T-cell (primary cell): ENCODE data around the gene MAN1C1. TPM values are rescaled to one million over a fixed set of nuclear protein-coding genes. Genes with fewer than 3 reads are reported as not detected.
A peak's percentile ranks its signal among the peaks of the same experiment; 100 is the strongest.

ENCODE experiments used
- ATAC-seq, 4 experiments: fragments of 200-7000 bp in 3 of 4; fragments of 150-1000 bp in 1 of 4; cut with Tn5 transposase; replicated peaks in 1 of 4; 1 replicate in 3 of 4; 2 replicates in 1 of 4; pipeline ENCODE4 v1.10.0; 2021; ENCODE audit warnings: moderate library complexity in 3 of 4, mild to moderate bottlenecking in 2 of 4, moderate number of reproducible peaks in 1 of 4
- CTCF ChIA-PET, 2 donors: fragments of 300-600 bp; sonication (Branson Sonifier 250); formaldehyde crosslinking; loops; one replicate each; lab custom pipeline; 2022; ENCODE audit warnings: antibody characterized with exemption in 2 of 2; lab: Charles Lee
- POLR2A ChIA-PET, 2 donors: fragments of 300-600 bp; sonication (Branson Sonifier 250); formaldehyde crosslinking; loops; one replicate each; lab custom pipeline; 2022; ENCODE audit warnings: antibody characterized with exemption in 2 of 2; lab: Charles Lee
- DNase-seq, 35 experiments: peaks; one replicate each; pipeline versions ENCODE4 v3.0.0 to v3.0.0-alpha.2; 2013 to 2023
- H3K27ac ChIP-seq: one replicate; pipeline ENCODE4 v1.5.1; 2013; ENCODE audit warnings: low read length
- H3K27me3 ChIP-seq, 2 experiments: replicated peaks in 1 of 2; 1 replicate in 1 of 2; 2 replicates in 1 of 2; pipeline versions ENCODE4 v1.6.1 to v1.7.0; 2013; ENCODE audit warnings: low read length in 1 of 2, mixed read lengths in 1 of 2; ENCODE audit not compliant: control insufficient read depth in 2 of 2, insufficient read depth in 2 of 2; ENCODE audit errors: extremely low read depth in 1 of 2
- H3K36me3 ChIP-seq, 2 donors: 1 replicate in 1 of 2; 2 replicates in 1 of 2; pipeline versions ENCODE4 v1.6.1 to v1.7.0; 2013; ENCODE audit warnings: low read length in 1 of 2; ENCODE audit not compliant: control insufficient read depth in 2 of 2, insufficient read depth in 1 of 2; ENCODE audit errors: extremely low read depth in 1 of 2
- H3K4me1 ChIP-seq, 2 experiments: 1 replicate in 1 of 2; 2 replicates in 1 of 2; pipeline versions ENCODE4 v1.6.1 to v1.7.0; 2013; ENCODE audit warnings: low read length in 2 of 2, mixed read lengths in 1 of 2; ENCODE audit not compliant: insufficient read depth in 2 of 2, control insufficient read depth in 1 of 2; ENCODE audit errors: extremely low read depth in 1 of 2
- H3K4me3 ChIP-seq, 2 donors: 1 replicate in 1 of 2; 2 replicates in 1 of 2; pipeline versions ENCODE4 v1.5.1 to v1.7.0; 2013; ENCODE audit warnings: mild to moderate bottlenecking in 2 of 2, low read length in 1 of 2, moderate library complexity in 1 of 2; ENCODE audit not compliant: control insufficient read depth in 1 of 2; ENCODE audit errors: extremely low read depth in 1 of 2
- H3K9me3 ChIP-seq: 2 replicates; pipeline ENCODE4 v1.7.0; 2013
- H3K27ac Mint-ChIP-seq, 2 donors: one replicate each; pipeline ENCODE4 v1.8.0; 2020 to 2021; ENCODE audit warnings: mild to moderate bottlenecking in 2 of 2, mixed read lengths in 2 of 2
- H3K27me3 Mint-ChIP-seq, 2 donors: one replicate each; pipeline ENCODE4 v1.8.0; 2021 to 2022; ENCODE audit warnings: mixed read lengths in 2 of 2
- H3K36me3 Mint-ChIP-seq: one replicate; pipeline ENCODE4 v1.8.0; 2021; ENCODE audit warnings: mixed read lengths
- H3K4me1 Mint-ChIP-seq, 3 donors: one replicate each; pipeline ENCODE4 v1.8.0; 2020 to 2022; ENCODE audit warnings: mixed read lengths in 3 of 3, mild to moderate bottlenecking in 1 of 3
- H3K4me3 Mint-ChIP-seq, 3 donors: one replicate each; pipeline ENCODE4 v1.8.0; 2020 to 2022; ENCODE audit warnings: mild to moderate bottlenecking in 3 of 3, mixed read lengths in 3 of 3, moderate library complexity in 3 of 3
- H3K9me3 Mint-ChIP-seq, 3 donors: one replicate each; pipeline ENCODE4 v1.8.0; 2020 to 2022; ENCODE audit warnings: mixed read lengths in 3 of 3
- WGBS: methylation state at CpG from one replicate; pipeline ENCODE4 v1.1.5; 2013; ENCODE audit warnings: missing lambda C conversion rate; ENCODE audit not compliant: insufficient coverage; 5-methylcytosine and 5-hydroxymethylcytosine counted together
- total RNA-seq, 35 experiments: library from RNA in 6 of 35; stranded (reverse) in 6 of 35; fragments of 120-200 nt in 1 of 35; gene quantifications; one replicate each; pipeline versions ENCODE4 v1.2.1 to v1.2.4 and lab custom pipeline; 2013 to 2026

The MAN1C1 gene
- total RNA-seq, 5 donors from 2014 or later (not counting 1 experiment from before 2014, with no cell fraction given) = 57.5 to 90.5 (median 65.5) TPM

GRCh38 chr1:25799352-25799934, 182.9 kb downstream of the MAN1C1 start:
- POLR2A ChIA-PET = no interaction called here
- no peaks in the 10 kb centered on the region for H3K36me3 ChIP-seq
- peaks cover 20 to 75% of the 10 kb centered on the region in 2 experiments for H3K4me1 ChIP-seq
- WGBS = 59% methylated on average over 8 of the region's 12 CpGs
- no peaks in the 10 kb centered on the region for H3K9me3 Mint-ChIP-seq
- H3K9me3 ChIP-seq = no peaks in the 10 kb centered on the region
- peak overlapping the region; percentile 34 for H3K27ac ChIP-seq
- no peak for ATAC-seq
- peak in 1 of 35 experiments; percentile 14 for DNase-seq
- peaks cover 66 to 79% (median 73%) of the 10 kb centered on the region in 3 donors for H3K4me1 Mint-ChIP-seq
- no peaks in the 10 kb centered on the region for H3K27me3 Mint-ChIP-seq
- H3K4me3 Mint-ChIP-seq = peak overlapping the region; percentile 68 to 75 (median 71)
- CTCF ChIA-PET = interaction anchor here in 1 of 2 donors (0.6 to 1.0 kb wide), 2 partner anchors 191 to 233 kb away, joined by 3 to 4 read pairs; no protein-coding TSS in a partner anchor
- no peaks in the 10 kb centered on the region for H3K27me3 ChIP-seq
- peak overlapping the region; percentile 17 to 53 for H3K4me3 ChIP-seq
- H3K36me3 Mint-ChIP-seq = no peaks in the 10 kb centered on the region
- H3K27ac Mint-ChIP-seq = peak overlapping the region; percentile 79 to 93

DNA sequence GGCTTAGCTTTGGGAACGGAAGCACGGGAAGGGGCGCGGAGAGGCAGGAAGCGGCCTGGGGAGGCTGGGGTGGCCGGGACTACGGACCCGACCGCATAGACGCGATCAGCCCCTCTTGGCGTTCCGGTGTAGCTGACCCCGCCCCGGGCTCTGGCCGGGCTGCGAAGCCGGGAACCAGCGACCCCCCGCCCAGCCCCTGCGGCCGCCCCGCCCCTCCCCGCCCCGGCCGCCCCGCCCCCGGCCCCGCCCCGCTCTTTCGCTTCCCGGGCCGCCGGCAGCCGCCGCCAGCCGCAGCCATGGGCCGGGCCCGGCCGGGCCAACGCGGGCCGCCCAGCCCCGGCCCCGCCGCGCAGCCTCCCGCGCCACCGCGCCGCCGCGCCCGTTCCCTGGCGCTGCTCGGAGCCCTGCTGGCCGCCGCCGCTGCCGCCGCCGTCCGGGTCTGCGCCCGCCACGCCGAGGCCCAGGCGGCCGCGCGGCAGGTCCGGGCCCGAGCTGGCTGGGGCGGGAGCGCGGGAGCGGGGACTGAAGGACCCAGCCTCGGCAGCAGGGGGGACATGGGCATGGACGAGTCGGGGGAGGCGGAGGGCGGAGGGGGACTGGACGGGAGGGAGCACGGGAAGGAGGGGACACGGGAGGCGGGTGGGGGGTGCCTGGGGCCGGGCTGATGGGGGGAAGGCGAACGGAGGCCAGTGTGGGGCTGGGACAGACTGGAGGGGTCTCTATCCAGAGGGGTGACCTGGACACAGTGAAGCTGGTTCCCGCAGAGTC, 183.5 kb downstream of the MAN1C1 start, which contains the start of gene SELENON:
TSS of gene SELENON (plus strand) at position 259 of the 768 bp plus-strand sequence. CDS start at position 297, 38 bp downstream.
- Mint-ChIP-seq H3K27ac (peak within 1 kb of the TSS; percentile 79 to 93), H3K9me3 (no peaks in the 10 kb centered on the region), H3K27me3 (no peaks in the 10 kb centered on the region), H3K4me3 (peak within 1 kb of the TSS; percentile 75 to 79 (median 79)), H3K36me3 (no peaks in the 10 kb centered on the region), H3K4me1 (peaks cover 62 to 79% (median 69%) of the 10 kb centered on the region in 3 donors)
- no peaks in the 10 kb centered on the region for H3K9me3 ChIP-seq
- ChIA-PET POLR2A (no interaction called here), CTCF (interaction anchor here in 1 of 2 donors (0.6 to 1.0 kb wide), 2 partner anchors 191 to 233 kb away, joined by 3 to 4 read pairs; no protein-coding TSS in a partner anchor)
- no peaks in the 10 kb centered on the region for H3K27me3 ChIP-seq
- H3K4me3 ChIP-seq = peak within 1 kb of the TSS; percentile 44 to 53
- peak within 1 kb of the TSS; percentile 34 for H3K27ac ChIP-seq
- DNase-seq (peak in 8 of 35 experiments; percentile 20 to 54 (median 26)), ATAC-seq (peak; percentile 22 to 48 (median 46))
- WGBS = under 1% methylated on average over 78 of the region's 91 CpGs
- peaks cover 1 to 3% of the 10 kb centered on the region in 2 donors for H3K36me3 ChIP-seq
- H3K4me1 ChIP-seq = peaks cover 20 to 75% of the 10 kb centered on the region in 2 experiments

- Histone ChIP-seq H3K36me3 (peaks cover 3 to 8% of the 10 kb centered on the region in 2 donors), H3K27me3 (no peaks in the 10 kb centered on the region), H3K4me3 (peak overlapping the region; percentile 44 to 51), H3K27ac (no peak overlapping the region), H3K9me3 (no peaks in the 10 kb centered on the region), H3K4me1 (peaks cover 20 to 70% of the 10 kb centered on the region in 2 experiments)
- peaks cover 7% of the 10 kb centered on the region for H3K36me3 Mint-ChIP-seq
- no peak for ATAC-seq
- H3K27me3 Mint-ChIP-seq = no peaks in the 10 kb centered on the region
- ChIA-PET CTCF (interaction anchor here in 1 of 2 donors (0.8 to 1.6 kb wide), 3 partner anchors 26 to 315 kb away, joined by 3 to 6 read pairs (median 5); no protein-coding TSS in a partner anchor), POLR2A (no interaction called here)
- peaks cover 59 to 73% (median 64%) of the 10 kb centered on the region in 3 donors for H3K4me1 Mint-ChIP-seq
- WGBS = 83% methylated on average over 10 of the region's 15 CpGs
- H3K4me3 Mint-ChIP-seq = peak overlapping the region; percentile 75 to 79 (median 79)
- H3K27ac Mint-ChIP-seq = peak overlapping the region; percentile 39 to 77
- no peaks in the 10 kb centered on the region for H3K9me3 Mint-ChIP-seq
- DNase-seq = no peak
Measured at GRCh38 chr1:25800703-25801377, 184.2 kb downstream of the MAN1C1 start.

DNA sequence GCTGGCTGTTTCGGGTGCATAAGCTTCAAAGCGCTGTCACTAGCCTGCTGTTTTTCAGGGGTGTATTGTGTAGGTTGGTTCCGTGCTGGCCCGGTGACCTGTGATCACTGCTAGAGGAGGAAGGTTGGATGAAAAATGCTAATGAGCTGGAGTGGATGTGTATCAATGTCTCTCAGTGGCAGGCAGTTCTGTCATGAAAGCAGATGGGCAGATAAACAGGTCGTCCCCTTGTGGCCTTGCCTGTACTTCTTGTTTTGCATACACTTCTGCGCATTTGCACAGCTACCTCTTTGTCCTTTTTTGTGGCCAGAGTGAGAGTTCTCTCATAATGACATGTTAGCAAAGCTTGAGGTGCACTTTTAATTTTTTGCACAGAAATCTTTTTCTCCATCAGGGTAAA, 186.3 kb downstream of the MAN1C1 start:
- H3K27ac Mint-ChIP-seq = peak overlapping the region in 1 of 2 donors; percentile 13

GRCh38 chr1:25803368-25803767, 186.8 kb downstream of the MAN1C1 start:
- no peaks in the 10 kb centered on the region for H3K27me3 ChIP-seq
- CTCF ChIA-PET = interaction anchor here (0.6 to 1.0 kb wide), 4 partner anchors 8 to 62 kb away, joined by 3 to 9 read pairs (median 4); no protein-coding TSS in a partner anchor
- H3K4me3 Mint-ChIP-seq = peak overlapping the region in 1 of 3 donors; percentile 75
- H3K27ac Mint-ChIP-seq = no peak overlapping the region
- peaks cover 35 to 51% (median 41%) of the 10 kb centered on the region in 3 donors for H3K4me1 Mint-ChIP-seq
- H3K9me3 Mint-ChIP-seq = no peaks in the 10 kb centered on the region
- peaks cover 14% of the 10 kb centered on the region for H3K36me3 Mint-ChIP-seq
- H3K27me3 Mint-ChIP-seq = no peaks in the 10 kb centered on the region
- no peaks in the 10 kb centered on the region for H3K9me3 ChIP-seq
- POLR2A ChIA-PET = no interaction called here
- ATAC-seq (no peak), DNase-seq (no peak)
- peaks cover 8 to 24% of the 10 kb centered on the region in 2 donors for H3K36me3 ChIP-seq
- H3K27ac ChIP-seq = no peak overlapping the region
- WGBS = 67% methylated on average over 1 of the region's 1 CpG
- peaks cover 7 to 44% of the 10 kb centered on the region in 2 experiments for H3K4me1 ChIP-seq
- no peak overlapping the region for H3K4me3 ChIP-seq

More for the DNA sequence above, 186.3 kb downstream of the MAN1C1 start:
- peaks cover 40 to 55% (median 45%) of the 10 kb centered on the region in 3 donors for H3K4me1 Mint-ChIP-seq
- DNase-seq (peak in 3 of 35 experiments; percentile 23 to 27 (median 27)), ATAC-seq (peak in 2 of 4 experiments; percentile 21 to 43)
- H3K36me3 Mint-ChIP-seq = peaks cover 14% of the 10 kb centered on the region
- ChIA-PET CTCF (interaction anchor here (0.7 to 1.0 kb wide), 4 partner anchors 9 to 371 kb away, joined by 3 to 4 read pairs (median 3); no protein-coding TSS in a partner anchor), POLR2A (no interaction called here)
- WGBS = 26% methylated on average over 6 of the region's 6 CpGs
- H3K9me3 Mint-ChIP-seq = no peaks in the 10 kb centered on the region
- H3K9me3 ChIP-seq = no peaks in the 10 kb centered on the region
- H3K27ac ChIP-seq = no peak overlapping the region
- H3K27me3 Mint-ChIP-seq = no peaks in the 10 kb centered on the region
- H3K27me3 ChIP-seq = no peaks in the 10 kb centered on the region
- peaks cover 8 to 21% of the 10 kb centered on the region in 2 donors for H3K36me3 ChIP-seq
- H3K4me3 ChIP-seq = no peak overlapping the region
- H3K4me3 Mint-ChIP-seq = peak overlapping the region; percentile 2 to 75 (median 3)
- H3K4me1 ChIP-seq = peaks cover 9 to 49% of the 10 kb centered on the region in 2 experiments
